SK-N-SH treated with all-trans-retinoic acid at 6 μM for 48 hours (cell line): ENCODE measurements around the gene TRIM8.

Experiments
- ATAC-seq: fragments of 200-7000 bp; cut with Tn5 transposase; 3 replicates; pipeline ENCODE4 v1.9.1; 2020; ENCODE audit warnings: mild to moderate bottlenecking, moderate library complexity
- ARNTL ChIP-seq: fragments of 450-650 bp; formaldehyde crosslinking; IDR thresholded peaks from 2 replicates; pipeline ENCODE4 v1.5.0; 2020; ENCODE audit warnings: low read depth, mild to moderate bottlenecking, moderate library complexity, borderline replicate concordance
- BACH2 ChIP-seq: fragments of 250-450 bp; sonication (Bioruptor Pico); IDR thresholded peaks from 2 replicates; pipeline ENCODE4 v1.9.0; 2021; ENCODE audit warnings: mild to moderate bottlenecking, borderline replicate concordance
- CSDC2 ChIP-seq: fragments of 250-450 bp; sonication (Bioruptor Pico); IDR thresholded peaks from 2 replicates; pipeline ENCODE4 v1.5.0; 2020; ENCODE audit warnings: mild to moderate bottlenecking, moderate library complexity
- ESRRG ChIP-seq: fragments of 250-450 bp; sonication (Bioruptor Pico); IDR thresholded peaks from 2 replicates; pipeline ENCODE4 v1.6.1; 2021; ENCODE audit warnings: mild to moderate bottlenecking
- PPARA ChIP-seq: fragments of 250-450 bp; sonication (Bioruptor Pico); IDR thresholded peaks from 2 replicates; pipeline ENCODE4 v1.5.0; 2020; ENCODE audit warnings: mild to moderate bottlenecking, borderline replicate concordance
- RARB ChIP-seq: fragments of 250-450 bp; sonication (Bioruptor Pico); IDR thresholded peaks from 2 replicates; pipeline ENCODE4 v1.8.0; 2021; ENCODE audit warnings: mild to moderate bottlenecking, moderate library complexity
- SNAI2 ChIP-seq: fragments of 250-450 bp; sonication (Bioruptor Pico); IDR thresholded peaks from 2 replicates; pipeline ENCODE4 v1.5.0; 2020; ENCODE audit warnings: mild to moderate bottlenecking, moderate library complexity
- TCF4 ChIP-seq: fragments of 250-450 bp; sonication (Bioruptor Pico); IDR thresholded peaks from 2 replicates; pipeline ENCODE4 v1.8.0; 2021; ENCODE audit warnings: mild to moderate bottlenecking, moderate library complexity, borderline replicate concordance
- TOX ChIP-seq: fragments of 250-450 bp; sonication (Bioruptor Pico); IDR thresholded peaks from 2 replicates; pipeline ENCODE4 v1.8.0; 2021; ENCODE audit warnings: mild to moderate bottlenecking, moderate library complexity, borderline replicate concordance
- ZFP3 ChIP-seq: fragments of 250-450 bp; sonication (Bioruptor Pico); IDR thresholded peaks from 2 replicates; pipeline ENCODE4 v1.5.0; 2020; ENCODE audit warnings: mild to moderate bottlenecking, moderate library complexity
- ZNF565 ChIP-seq: fragments of 450-650 bp; formaldehyde crosslinking; conservative IDR thresholded peaks from 2 replicates; pipeline ENCODE4 v1.5.0; 2020; ENCODE audit warnings: low read depth, mild to moderate bottlenecking, moderate library complexity
- ZNF70 ChIP-seq: fragments of 450-650 bp; formaldehyde crosslinking; IDR thresholded peaks from 2 replicates; pipeline ENCODE4 v1.5.0; 2020; ENCODE audit warnings: mild to moderate bottlenecking, moderate library complexity
- ZNF8 ChIP-seq: fragments of 450-650 bp; formaldehyde crosslinking; IDR thresholded peaks from 2 replicates; pipeline ENCODE4 v1.5.0; 2020; ENCODE audit warnings: mild to moderate bottlenecking, moderate library complexity
- TF ChIP-seq, protein P1 (sequence below): fragments of 250-450 bp; sonication (Bioruptor Pico); IDR thresholded peaks from 2 replicates; pipeline ENCODE4 v1.8.0; 2020; ENCODE audit warnings: mild to moderate bottlenecking, moderate library complexity, borderline replicate concordance
- TF ChIP-seq, protein P2 (sequence below): fragments of 250-450 bp; sonication (Bioruptor Pico); IDR thresholded peaks from 2 replicates; pipeline ENCODE4 v1.5.0; 2020; ENCODE audit warnings: mild to moderate bottlenecking, moderate library complexity
- TF ChIP-seq, protein P3 (sequence below): fragments of 250-450 bp; sonication (Bioruptor Pico); IDR thresholded peaks from 2 replicates; pipeline ENCODE4 v1.5.1; 2020; ENCODE audit warnings: low read depth, mild to moderate bottlenecking, moderate library complexity
- TF ChIP-seq, protein P4 (sequence below): fragments of 250-450 bp; sonication (Bioruptor Pico); IDR thresholded peaks from 2 replicates; pipeline ENCODE4 v1.5.1; 2021; ENCODE audit warnings: mild to moderate bottlenecking, moderate library complexity

The TRIM8 gene

DNA sequence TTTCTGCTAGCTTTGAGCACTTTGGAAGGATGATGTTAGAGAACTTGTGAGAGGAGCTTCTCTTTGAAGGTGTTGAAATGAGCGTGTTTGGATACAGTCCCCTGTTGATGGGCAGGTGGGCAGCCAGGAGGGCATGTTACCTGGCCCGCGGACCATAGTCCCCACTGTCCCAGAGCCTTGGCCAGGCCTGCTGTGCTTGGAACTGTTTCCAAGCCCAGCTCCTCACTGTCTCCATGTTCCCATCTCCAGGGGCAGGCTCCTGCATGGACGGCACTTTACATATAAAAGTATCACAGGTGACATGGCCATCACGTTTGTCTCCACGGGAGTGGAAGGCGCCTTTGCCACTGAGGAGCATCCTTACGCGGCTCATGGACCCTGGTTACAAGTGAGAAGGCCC, 27.2 kb upstream of the TRIM8 start:
- TF ChIP-seq ZFP3 (CRISPR knock-in tag) (no peak), SNAI2 (CRISPR knock-in tag) (no peak), CSDC2 (CRISPR knock-in tag) (no peak), TOX (CRISPR knock-in tag) (no peak), ESRRG (no peak), PPARA (CRISPR knock-in tag) (no peak), ZNF70 (CRISPR knock-in tag) (no peak)
- TF ChIP-seq, protein P1, sequence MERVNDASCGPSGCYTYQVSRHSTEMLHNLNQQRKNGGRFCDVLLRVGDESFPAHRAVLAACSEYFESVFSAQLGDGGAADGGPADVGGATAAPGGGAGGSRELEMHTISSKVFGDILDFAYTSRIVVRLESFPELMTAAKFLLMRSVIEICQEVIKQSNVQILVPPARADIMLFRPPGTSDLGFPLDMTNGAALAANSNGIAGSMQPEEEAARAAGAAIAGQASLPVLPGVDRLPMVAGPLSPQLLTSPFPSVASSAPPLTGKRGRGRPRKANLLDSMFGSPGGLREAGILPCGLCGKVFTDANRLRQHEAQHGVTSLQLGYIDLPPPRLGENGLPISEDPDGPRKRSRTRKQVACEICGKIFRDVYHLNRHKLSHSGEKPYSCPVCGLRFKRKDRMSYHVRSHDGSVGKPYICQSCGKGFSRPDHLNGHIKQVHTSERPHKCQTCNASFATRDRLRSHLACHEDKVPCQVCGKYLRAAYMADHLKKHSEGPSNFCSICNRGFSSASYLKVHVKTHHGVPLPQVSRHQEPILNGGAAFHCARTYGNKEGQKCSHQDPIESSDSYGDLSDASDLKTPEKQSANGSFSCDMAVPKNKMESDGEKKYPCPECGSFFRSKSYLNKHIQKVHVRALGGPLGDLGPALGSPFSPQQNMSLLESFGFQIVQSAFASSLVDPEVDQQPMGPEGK (CRISPR knock-in tag) = no peak
- TF ChIP-seq, protein P2, sequence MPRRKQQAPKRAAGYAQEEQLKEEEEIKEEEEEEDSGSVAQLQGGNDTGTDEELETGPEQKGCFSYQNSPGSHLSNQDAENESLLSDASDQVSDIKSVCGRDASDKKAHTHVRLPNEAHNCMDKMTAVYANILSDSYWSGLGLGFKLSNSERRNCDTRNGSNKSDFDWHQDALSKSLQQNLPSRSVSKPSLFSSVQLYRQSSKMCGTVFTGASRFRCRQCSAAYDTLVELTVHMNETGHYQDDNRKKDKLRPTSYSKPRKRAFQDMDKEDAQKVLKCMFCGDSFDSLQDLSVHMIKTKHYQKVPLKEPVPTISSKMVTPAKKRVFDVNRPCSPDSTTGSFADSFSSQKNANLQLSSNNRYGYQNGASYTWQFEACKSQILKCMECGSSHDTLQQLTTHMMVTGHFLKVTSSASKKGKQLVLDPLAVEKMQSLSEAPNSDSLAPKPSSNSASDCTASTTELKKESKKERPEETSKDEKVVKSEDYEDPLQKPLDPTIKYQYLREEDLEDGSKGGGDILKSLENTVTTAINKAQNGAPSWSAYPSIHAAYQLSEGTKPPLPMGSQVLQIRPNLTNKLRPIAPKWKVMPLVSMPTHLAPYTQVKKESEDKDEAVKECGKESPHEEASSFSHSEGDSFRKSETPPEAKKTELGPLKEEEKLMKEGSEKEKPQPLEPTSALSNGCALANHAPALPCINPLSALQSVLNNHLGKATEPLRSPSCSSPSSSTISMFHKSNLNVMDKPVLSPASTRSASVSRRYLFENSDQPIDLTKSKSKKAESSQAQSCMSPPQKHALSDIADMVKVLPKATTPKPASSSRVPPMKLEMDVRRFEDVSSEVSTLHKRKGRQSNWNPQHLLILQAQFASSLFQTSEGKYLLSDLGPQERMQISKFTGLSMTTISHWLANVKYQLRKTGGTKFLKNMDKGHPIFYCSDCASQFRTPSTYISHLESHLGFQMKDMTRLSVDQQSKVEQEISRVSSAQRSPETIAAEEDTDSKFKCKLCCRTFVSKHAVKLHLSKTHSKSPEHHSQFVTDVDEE (CRISPR knock-in tag) = no peak
- TF ChIP-seq, protein P3, sequence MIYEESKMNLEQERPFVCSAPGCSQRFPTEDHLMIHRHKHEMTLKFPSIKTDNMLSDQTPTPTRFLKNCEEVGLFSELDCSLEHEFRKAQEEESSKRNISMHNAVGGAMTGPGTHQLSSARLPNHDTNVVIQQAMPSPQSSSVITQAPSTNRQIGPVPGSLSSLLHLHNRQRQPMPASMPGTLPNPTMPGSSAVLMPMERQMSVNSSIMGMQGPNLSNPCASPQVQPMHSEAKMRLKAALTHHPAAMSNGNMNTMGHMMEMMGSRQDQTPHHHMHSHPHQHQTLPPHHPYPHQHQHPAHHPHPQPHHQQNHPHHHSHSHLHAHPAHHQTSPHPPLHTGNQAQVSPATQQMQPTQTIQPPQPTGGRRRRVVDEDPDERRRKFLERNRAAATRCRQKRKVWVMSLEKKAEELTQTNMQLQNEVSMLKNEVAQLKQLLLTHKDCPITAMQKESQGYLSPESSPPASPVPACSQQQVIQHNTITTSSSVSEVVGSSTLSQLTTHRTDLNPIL (CRISPR knock-in tag) = no peak
- TF ChIP-seq, protein P4, sequence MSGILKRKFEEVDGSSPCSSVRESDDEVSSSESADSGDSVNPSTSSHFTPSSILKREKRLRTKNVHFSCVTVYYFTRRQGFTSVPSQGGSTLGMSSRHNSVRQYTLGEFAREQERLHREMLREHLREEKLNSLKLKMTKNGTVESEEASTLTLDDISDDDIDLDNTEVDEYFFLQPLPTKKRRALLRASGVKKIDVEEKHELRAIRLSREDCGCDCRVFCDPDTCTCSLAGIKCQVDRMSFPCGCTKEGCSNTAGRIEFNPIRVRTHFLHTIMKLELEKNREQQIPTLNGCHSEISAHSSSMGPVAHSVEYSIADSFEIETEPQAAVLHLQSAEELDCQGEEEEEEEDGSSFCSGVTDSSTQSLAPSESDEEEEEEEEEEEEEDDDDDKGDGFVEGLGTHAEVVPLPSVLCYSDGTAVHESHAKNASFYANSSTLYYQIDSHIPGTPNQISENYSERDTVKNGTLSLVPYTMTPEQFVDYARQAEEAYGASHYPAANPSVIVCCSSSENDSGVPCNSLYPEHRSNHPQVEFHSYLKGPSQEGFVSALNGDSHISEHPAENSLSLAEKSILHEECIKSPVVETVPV (CRISPR knock-in tag) = no peak

DNA sequence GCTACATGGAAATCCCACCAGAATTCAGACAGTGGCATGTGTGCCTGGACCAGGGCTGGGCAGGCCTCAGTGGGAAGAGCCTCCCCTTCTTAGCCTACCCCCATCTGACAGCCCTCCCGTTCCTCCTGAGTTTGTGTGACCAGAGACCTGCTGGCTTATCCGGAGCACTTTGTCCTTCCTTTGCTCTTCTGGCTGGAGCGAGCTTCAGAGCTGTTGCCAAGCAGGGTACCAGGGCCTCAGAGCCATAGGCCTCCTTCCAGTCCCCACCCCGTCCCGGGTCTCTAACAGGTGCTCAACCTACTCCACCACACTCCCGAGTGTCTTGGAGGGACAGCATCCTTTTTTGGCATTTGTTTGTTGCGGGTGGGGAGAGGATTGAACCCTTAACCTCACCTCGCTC, 26.5 kb upstream of the TRIM8 start:
- ATAC-seq = no peak
- TF ChIP-seq ARNTL (no peak), ESRRG (no peak), CSDC2 (CRISPR knock-in tag) (no peak), ZNF8 (no peak), RARB (CRISPR knock-in tag) (no peak), TCF4 (CRISPR knock-in tag) (no peak), BACH2 (CRISPR knock-in tag) (no peak), ZNF565 (no peak), TOX (CRISPR knock-in tag) (no peak)
- TF ChIP-seq, protein P4 (CRISPR knock-in tag) = no peak

More for the DNA sequence above, 27.2 kb upstream of the TRIM8 start:
- ATAC-seq = no peak

DNA sequence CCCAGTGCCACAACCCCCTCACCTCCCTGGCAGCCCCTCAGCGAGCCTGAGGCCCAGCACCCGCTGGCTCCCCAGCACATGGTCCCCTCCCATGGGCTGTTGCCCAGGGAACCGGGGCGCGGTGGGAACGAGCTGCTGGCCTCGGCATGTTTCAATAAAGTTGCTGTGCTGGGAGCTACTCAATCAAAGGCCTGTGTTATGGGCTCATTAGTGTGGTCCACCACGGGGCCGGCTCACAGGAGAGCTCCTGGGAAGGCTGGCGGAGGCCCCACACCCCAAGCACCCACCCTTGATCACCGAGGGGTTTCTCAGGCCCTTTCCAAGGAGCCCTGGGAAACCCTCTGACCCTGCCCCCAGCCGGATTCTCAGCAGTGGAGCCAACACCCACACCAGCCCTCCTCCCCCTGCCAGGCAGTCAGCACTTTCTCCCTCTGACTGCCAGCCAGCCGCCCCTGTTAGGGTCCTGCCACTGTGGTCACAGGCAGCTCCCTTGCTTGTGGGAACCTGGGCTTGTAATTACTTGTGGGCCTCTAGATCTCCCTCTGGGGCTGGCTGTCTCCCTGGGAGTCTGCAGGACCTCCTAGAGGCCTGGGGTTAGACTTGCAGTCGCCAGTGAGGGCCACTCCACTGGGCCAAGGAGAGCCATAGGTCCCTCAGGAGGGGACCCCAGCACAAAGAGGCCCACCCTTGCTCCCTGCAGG, 24.8 kb upstream of the TRIM8 start:
- ATAC-seq = no peak
- no peak for TF ChIP-seq ESRRG
- no peak for TF ChIP-seq TOX (CRISPR knock-in tag)
- no peak for TF ChIP-seq SNAI2 (CRISPR knock-in tag)
- no peak for TF ChIP-seq ZNF8

DNA sequence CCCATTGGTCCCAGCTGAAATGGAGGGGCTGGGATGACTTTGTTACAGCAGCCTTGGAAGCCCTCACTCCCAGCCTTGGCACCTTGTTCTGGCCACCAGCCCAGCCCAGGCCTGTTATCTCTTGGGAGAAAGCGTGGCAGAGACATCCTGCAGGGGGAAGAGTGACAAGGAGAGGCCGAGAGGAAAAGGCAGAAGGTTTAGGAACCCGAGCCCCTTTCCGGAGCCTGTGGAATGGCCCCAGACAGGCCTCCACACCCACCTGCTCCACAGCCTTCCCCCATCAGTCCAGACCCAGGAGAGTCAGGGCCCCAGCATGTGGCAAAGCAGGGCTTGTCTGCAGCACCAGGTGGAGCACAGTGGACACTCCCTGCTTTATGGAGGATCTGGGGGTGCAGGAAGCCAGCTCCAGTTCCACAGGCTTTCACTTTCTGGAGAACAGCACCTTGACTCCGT, 24.1 kb upstream of the TRIM8 start:
- no peak for ATAC-seq
- TF ChIP-seq ARNTL = no peak
- TF ChIP-seq ZNF565 = no peak
